Measurements from ENCODE around the gene ASTN2.
"Not testable (repeated sequence)": the region's sequence is repeated elsewhere in the genome, so short reads cannot be mapped to it uniquely, and the experiment has no call there.

Gene ASTN2

GRCh38 chr9:116917895-116918508 is 496.9 kb downstream of the ASTN2 start:
- not testable (repeated sequence) for DNase-seq (ENCODE audit: low read depth)

- no peak for DNase-seq (ENCODE audit: low read depth)
These were observed 501.3 kb downstream of the ASTN2 start for GRCh38 chr9:116913536-116913935.

GRCh38 chr9:116910201-116910600 is 504.7 kb downstream of the ASTN2 start:
- DNase-seq (ENCODE audit: low read depth) = no peak

- no peak for DNase-seq (ENCODE audit: low read depth)
These were observed 506.9 kb downstream of the ASTN2 start for GRCh38 chr9:116907989-116908388.

GRCh38 chr9:116905171-116905588 is 509.7 kb downstream of the ASTN2 start:
- no peak for DNase-seq (ENCODE audit: low read depth)

- DNase-seq (ENCODE audit: low read depth) = no peak
These were observed 510.7 kb downstream of the ASTN2 start for GRCh38 chr9:116904165-116904564.

- no peak for DNase-seq (ENCODE audit: low read depth)
These were observed 513.6 kb downstream of the ASTN2 start for GRCh38 chr9:116901260-116901659.

- no peak for DNase-seq (ENCODE audit: low read depth)
These were observed 514.3 kb downstream of the ASTN2 start for GRCh38 chr9:116900543-116900942.

- no peak for DNase-seq (ENCODE audit: low read depth)
These were observed 514.9 kb downstream of the ASTN2 start for GRCh38 chr9:116900007-116900367.

- no peak for DNase-seq (ENCODE audit: low read depth)
These were observed 515.4 kb downstream of the ASTN2 start for GRCh38 chr9:116899337-116900006.

GRCh38 chr9:116898131-116898530 is 516.7 kb downstream of the ASTN2 start:
- not testable (repeated sequence) for DNase-seq (ENCODE audit: low read depth)

- no peak for DNase-seq (ENCODE audit: low read depth)
These were observed 517.7 kb downstream of the ASTN2 start for GRCh38 chr9:116897201-116897600.

- no peak for DNase-seq (ENCODE audit: low read depth)
These were observed 518.9 kb downstream of the ASTN2 start for GRCh38 chr9:116895961-116896360.

- DNase-seq (ENCODE audit: low read depth) = no peak
These were observed 523.4 kb downstream of the ASTN2 start for GRCh38 chr9:116891424-116891823.

- not testable (repeated sequence) for DNase-seq (ENCODE audit: low read depth)
These were observed 526.4 kb downstream of the ASTN2 start for GRCh38 chr9:116888476-116888875.

- no peak for DNase-seq (ENCODE audit: low read depth)
These were observed 526.8 kb downstream of the ASTN2 start for GRCh38 chr9:116888066-116888465.

- DNase-seq (ENCODE audit: low read depth) = no peak
These were observed 531.2 kb downstream of the ASTN2 start for GRCh38 chr9:116883676-116884075.

- DNase-seq (ENCODE audit: low read depth) = no peak
These were observed 537.8 kb downstream of the ASTN2 start for GRCh38 chr9:116877072-116877471.

- no peak for DNase-seq (ENCODE audit: low read depth)
These were observed 539.3 kb downstream of the ASTN2 start for GRCh38 chr9:116875576-116875975.

GRCh38 chr9:116873937-116874914 is 540.6 kb downstream of the ASTN2 start:
- no peak for DNase-seq (ENCODE audit: low read depth)

GRCh38 chr9:116873491-116873890 is 541.4 kb downstream of the ASTN2 start:
- DNase-seq (ENCODE audit: low read depth) = no peak

- DNase-seq (ENCODE audit: low read depth) = no peak
These were observed 544.3 kb downstream of the ASTN2 start for GRCh38 chr9:116870566-116870965.

GRCh38 chr9:116868201-116868600 is 546.7 kb downstream of the ASTN2 start:
- DNase-seq (ENCODE audit: low read depth) = no peak

Data from activated T-cell treated with anti-CD3 and anti-CD28 coated beads for 48 hours (primary cell).